ENCODE data around the gene ALKAL2. TPM values are rescaled to one million over a fixed set of nuclear protein-coding genes. Genes with fewer than 3 reads are reported as not detected.
A peak's percentile ranks its signal among the peaks of the same experiment; 100 is the strongest.

Gene ALKAL2
- total and polyA plus RNA-seq, 9 of the 15 experiments (the other 6 are each of a cell fraction or from before 2014, with no cell fraction given), result not detected

GRCh38 chr2:309148-309953, 21.5 kb upstream of the ALKAL2 start:
- Histone ChIP-seq H3K4me2 (ENCODE audit: insufficient read depth, low read length) (no peak overlapping the region), H3K4me1 (replicated peaks in 1 of 2; ENCODE audit: control insufficient read depth in 2 of 2, insufficient read depth in 2 of 2, low read length in 2 of 2) (peaks cover 0 to under 1% of the 10 kb centered on the region in 2 experiments; a peak in 1 of 5 replicates), H3K79me2 (ENCODE audit: control insufficient read depth, insufficient read depth, low read length) (no peaks in the 10 kb centered on the region), H3K27me3 (ENCODE audit: control insufficient read depth in 2 of 2, insufficient read depth in 2 of 2, low read length in 2 of 2) (peaks cover 11 to 25% of the 10 kb centered on the region in 2 experiments; a peak in 3 of 5 replicates), H3K4me3 (no peak overlapping the region), H4K20me1 (replicated peaks; ENCODE audit: control insufficient read depth, insufficient read depth, low read length) (no peaks in the 10 kb centered on the region; the same call in 1 of the 2 replicates), H3K9me1 (ENCODE audit: control insufficient read depth, insufficient read depth, low read length) (no peaks in the 10 kb centered on the region), H3K36me3 (ENCODE audit: control insufficient read depth, insufficient read depth, low read length) (no peaks in the 10 kb centered on the region), H3K9me3 (replicated peaks; ENCODE audit: control insufficient read depth, insufficient read depth, low read depth, low read length) (no peaks in the 10 kb centered on the region), H2AFZ (ENCODE audit: low read depth, low read length) (no peak overlapping the region), H3K27ac (ENCODE audit: extremely low read depth, low read depth, low read length) (no peak overlapping the region), H3K9ac (ENCODE audit: insufficient read depth in 1 of 2, low read depth in 2 of 2, low read length in 2 of 2) (no peak overlapping the region)
- POLR2A ChIA-PET, result interaction anchor here (0.7 kb wide), 1 partner anchor 16 kb away, joined by 3 read pairs; no protein-coding TSS in a partner anchor
- BruUV-seq (replicated peaks), result no TSS peak
- under 1% methylated on average over 12 of the region's 13 CpGs for WGBS (ENCODE audit: insufficient coverage, low coverage, missing lambda C conversion rate)
- CTCF ChIA-PET (ENCODE audit: low intra/inter-chr PET ratio), result no interaction called here
- intact Hi-C loops (cut with micrococcal nuclease) (no loop called here), in situ Hi-C loops (cut with MboI) (no loop called here)
- ATAC-seq, result peak; percentile 83
- no peak for FAIRE-seq
- DNase-seq (ENCODE audit: extremely low read depth in 1 of 4, low spot score in 3 of 4), result peak in 2 of 4 experiments; percentile 11 to 25
- no peak for TF ChIP-seq GTF3C2 (IDR thresholded peaks at IDR 0.05; ENCODE audit: borderline replicate concordance, extremely low read depth, insufficient read length)
- TF ChIP-seq MCM3 (IDR thresholded peaks at IDR 0.05), result 0 out of 2 replicates have a peak, but pooled peaks have one; percentile 20
- peak; percentile 29; the same call in 1 of the 2 replicates for TF ChIP-seq JUND (IDR thresholded peaks at IDR 0.05; ENCODE audit: borderline replicate concordance, low read depth, low read length)
- TF ChIP-seq JUND (tag; IDR thresholded peaks at IDR 0.05; ENCODE audit: borderline replicate concordance, low read depth, low read length), result 0 out of 3 replicates have a peak, but pooled peaks have one; percentile 20
- TF ChIP-seq FOXA3 (CRISPR knock-in tag; conservative IDR thresholded peaks at IDR 0.05 in 1 of 2, IDR thresholded peaks at IDR 0.05 in 1 of 2), result no peak
- TF ChIP-seq ZNF124 (CRISPR knock-in tag; IDR thresholded peaks at IDR 0.05), result no peak
- TF ChIP-seq ATF7 (IDR thresholded peaks at IDR 0.05), result peak; percentile 23; the same call in 1 of the 2 replicates
- no peak for TF ChIP-seq HNRNPL (IDR thresholded peaks at IDR 0.05; ENCODE audit: low read depth, low read length)
- TF ChIP-seq ARNT (IDR thresholded peaks at IDR 0.05), result no peak
- peak; percentile 72 for TF ChIP-seq ATF3 (IDR thresholded peaks at IDR 0.05)
- no peak for TF ChIP-seq ATF3 (CRISPR knock-in tag; conservative IDR thresholded peaks at IDR 0.05)
- no peak for TF ChIP-seq CEBPB (tag; IDR thresholded peaks at IDR 0.05)
